ENCODE data around the gene HOXC12. TPM values are rescaled to one million over a fixed set of nuclear protein-coding genes. Genes with fewer than 3 reads are reported as not detected.

The HOXC12 gene
- total RNA-seq, 1 donor from 2014 or later, result not detected

DNA sequence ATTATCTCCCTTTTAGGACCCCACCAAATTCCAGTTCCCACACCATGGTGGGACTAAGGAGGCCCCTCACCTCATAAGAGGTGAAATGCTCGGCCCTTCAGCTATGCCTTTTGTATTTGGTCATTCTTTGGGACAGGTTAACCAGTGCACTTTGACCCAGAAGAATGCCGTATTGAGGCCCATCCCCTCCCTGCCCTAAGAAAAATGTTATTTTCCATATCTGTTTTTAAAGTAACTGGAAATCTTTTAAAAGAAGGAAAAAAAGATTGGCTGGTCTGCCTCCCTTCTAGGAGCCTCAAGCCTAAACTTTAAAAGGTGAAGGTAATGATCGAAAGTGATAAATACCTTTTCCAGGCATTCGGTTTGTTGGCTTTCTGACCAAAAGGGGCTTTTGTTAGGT is 21.8 kb upstream of the HOXC12 start:
- TF ChIP-seq, protein P1, sequence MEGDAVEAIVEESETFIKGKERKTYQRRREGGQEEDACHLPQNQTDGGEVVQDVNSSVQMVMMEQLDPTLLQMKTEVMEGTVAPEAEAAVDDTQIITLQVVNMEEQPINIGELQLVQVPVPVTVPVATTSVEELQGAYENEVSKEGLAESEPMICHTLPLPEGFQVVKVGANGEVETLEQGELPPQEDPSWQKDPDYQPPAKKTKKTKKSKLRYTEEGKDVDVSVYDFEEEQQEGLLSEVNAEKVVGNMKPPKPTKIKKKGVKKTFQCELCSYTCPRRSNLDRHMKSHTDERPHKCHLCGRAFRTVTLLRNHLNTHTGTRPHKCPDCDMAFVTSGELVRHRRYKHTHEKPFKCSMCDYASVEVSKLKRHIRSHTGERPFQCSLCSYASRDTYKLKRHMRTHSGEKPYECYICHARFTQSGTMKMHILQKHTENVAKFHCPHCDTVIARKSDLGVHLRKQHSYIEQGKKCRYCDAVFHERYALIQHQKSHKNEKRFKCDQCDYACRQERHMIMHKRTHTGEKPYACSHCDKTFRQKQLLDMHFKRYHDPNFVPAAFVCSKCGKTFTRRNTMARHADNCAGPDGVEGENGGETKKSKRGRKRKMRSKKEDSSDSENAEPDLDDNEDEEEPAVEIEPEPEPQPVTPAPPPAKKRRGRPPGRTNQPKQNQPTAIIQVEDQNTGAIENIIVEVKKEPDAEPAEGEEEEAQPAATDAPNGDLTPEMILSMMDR (IDR thresholded peaks at IDR 0.05; ENCODE audit: borderline replicate concordance), result no peak
- no peak overlapping the region for H3K4me3 ChIP-seq
- no peaks in the 10 kb centered on the region for H3K9me3 ChIP-seq (replicated peaks)
- no peak overlapping the region for H3K27ac ChIP-seq (replicated peaks)
- no peaks in the 10 kb centered on the region for H3K36me3 ChIP-seq
- DNase-seq, result no peak
- H3K27me3 ChIP-seq (ENCODE audit: low read depth), result peaks cover 100% of the 10 kb centered on the region
- peaks cover 10% of the 10 kb centered on the region for H3K4me1 ChIP-seq
- intact Hi-C loops (cut with micrococcal nuclease), result no loop called here

DNA sequence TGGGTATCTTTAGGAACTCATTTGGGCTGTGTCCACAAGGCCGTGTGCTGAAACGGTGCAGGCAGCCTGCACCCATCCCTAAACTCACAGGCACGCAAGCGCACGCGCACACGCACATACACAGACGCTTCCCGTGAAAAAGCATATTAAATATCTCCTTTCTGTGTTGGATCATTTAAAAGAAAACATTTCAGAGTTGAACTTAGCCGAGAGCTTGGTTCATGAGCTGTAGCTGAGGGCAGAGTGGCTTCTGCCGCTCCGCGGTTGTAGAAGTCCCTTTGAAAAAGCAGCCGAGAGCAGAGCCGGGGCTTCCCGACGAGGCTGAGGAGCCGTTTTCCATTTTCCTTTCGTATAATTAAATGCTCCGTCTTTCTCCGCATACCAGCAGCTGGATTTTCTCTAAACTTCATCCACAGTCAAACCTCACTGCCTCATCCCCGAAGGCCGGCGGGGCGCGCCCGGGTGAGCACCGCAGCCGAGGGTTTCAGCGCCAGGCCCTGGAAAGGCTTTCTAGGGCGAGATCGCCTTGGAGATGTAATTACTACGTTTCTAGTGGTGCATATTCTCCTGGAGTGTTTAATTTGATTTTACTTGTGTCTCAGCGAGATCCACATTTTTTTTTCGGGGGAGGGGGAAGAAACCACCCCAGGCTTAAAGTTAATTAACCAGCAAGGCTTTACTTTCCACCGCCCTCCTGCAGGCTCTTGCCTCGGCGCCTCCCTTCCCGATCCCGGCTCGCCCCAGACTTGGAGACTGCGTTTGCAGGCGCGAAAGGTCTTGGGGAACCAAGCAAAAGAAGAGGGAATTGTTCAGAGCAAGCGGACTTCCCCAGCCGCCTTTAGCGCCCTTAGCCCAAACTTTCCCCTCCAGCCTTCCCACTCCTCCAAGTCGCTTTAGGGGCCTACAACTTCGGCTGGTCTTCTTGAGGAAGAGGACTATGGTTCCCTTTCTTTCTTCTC is 19.0 kb upstream of the HOXC12 start:
- peak overlapping the region; percentile 31 for H3K4me3 ChIP-seq
- H3K4me1 ChIP-seq, result peaks cover 20% of the 10 kb centered on the region
- no peaks in the 10 kb centered on the region for H3K36me3 ChIP-seq
- intact Hi-C loops (cut with micrococcal nuclease), result no loop called here
- H3K27me3 ChIP-seq (ENCODE audit: low read depth), result peaks cover 100% of the 10 kb centered on the region
- TF ChIP-seq, protein P1 (IDR thresholded peaks at IDR 0.05; ENCODE audit: borderline replicate concordance), result no peak
- DNase-seq, result no peak
- no peaks in the 10 kb centered on the region for H3K9me3 ChIP-seq (replicated peaks)
- H3K27ac ChIP-seq (replicated peaks), result no peak overlapping the region

DNA sequence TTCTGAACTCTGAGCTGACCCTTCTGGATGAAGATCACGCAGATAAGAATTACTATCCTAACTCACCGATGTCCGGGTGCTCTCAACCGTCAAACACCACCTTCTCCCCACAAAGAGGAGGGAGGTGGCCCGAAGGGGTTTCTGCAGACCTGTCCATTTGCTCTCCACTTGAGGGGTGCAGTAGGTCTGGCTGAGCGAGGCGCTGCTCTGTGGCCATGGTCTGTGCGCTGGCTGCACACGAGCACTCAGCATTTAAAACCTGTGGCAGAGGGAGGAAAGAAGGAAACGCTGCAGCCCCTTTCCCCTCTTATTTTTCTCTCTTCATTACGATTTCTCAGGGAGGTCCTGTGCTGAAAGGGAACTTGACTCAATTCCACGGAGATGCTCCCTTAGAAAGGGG is 17.6 kb upstream of the HOXC12 start:
- Histone ChIP-seq H3K4me3 (no peak overlapping the region), H3K27me3 (ENCODE audit: low read depth) (peaks cover 100% of the 10 kb centered on the region), H3K36me3 (no peaks in the 10 kb centered on the region), H3K27ac (replicated peaks) (no peak overlapping the region), H3K4me1 (peaks cover 20% of the 10 kb centered on the region), H3K9me3 (replicated peaks) (no peaks in the 10 kb centered on the region)
- no peak for DNase-seq
- intact Hi-C loops (cut with micrococcal nuclease), result no loop called here
- TF ChIP-seq, protein P1 (IDR thresholded peaks at IDR 0.05; ENCODE audit: borderline replicate concordance), result no peak

DNA sequence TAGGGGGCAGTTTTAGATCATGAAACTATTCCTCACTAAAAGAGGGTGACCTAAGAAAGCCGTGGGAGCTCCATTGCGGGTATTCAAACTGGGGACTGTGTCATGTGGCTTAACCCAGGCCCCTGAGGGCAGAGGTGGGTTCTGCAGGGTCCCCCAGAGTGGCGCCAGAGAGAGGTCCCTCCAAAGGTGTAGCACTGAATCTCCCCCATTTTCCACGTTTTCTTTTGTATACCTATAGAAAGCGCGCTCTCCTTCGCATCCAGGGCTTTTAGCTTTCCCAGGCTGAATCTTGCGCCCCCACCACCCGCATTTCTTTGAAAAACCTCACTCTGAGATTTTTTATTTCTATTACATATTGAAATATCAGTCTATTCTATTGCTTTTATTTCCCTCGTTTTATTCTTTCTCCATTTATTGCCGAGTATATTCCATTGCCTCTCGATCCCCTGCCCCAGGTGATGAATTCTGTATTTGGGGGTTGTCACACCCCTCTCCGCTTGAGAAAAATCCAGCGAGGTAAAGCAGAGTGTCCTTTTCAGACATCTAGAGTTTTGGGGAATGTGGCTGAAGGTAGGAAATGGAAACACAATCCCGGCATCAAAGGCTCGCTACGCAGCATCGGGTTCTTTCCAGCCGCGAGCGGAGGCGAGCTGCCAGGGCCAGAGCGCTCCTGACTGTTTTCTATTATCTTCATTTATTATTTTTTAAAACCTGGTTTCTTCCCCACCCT is 16.9 kb upstream of the HOXC12 start:
- Histone ChIP-seq H3K4me3 (no peak overlapping the region), H3K27me3 (ENCODE audit: low read depth) (peaks cover 100% of the 10 kb centered on the region), H3K9me3 (replicated peaks) (no peaks in the 10 kb centered on the region), H3K27ac (replicated peaks) (no peak overlapping the region), H3K36me3 (no peaks in the 10 kb centered on the region), H3K4me1 (peaks cover 20% of the 10 kb centered on the region)
- DNase-seq, result no peak
- TF ChIP-seq, protein P1 (IDR thresholded peaks at IDR 0.05; ENCODE audit: borderline replicate concordance), result no peak
- intact Hi-C loops (cut with micrococcal nuclease), result no loop called here

DNA sequence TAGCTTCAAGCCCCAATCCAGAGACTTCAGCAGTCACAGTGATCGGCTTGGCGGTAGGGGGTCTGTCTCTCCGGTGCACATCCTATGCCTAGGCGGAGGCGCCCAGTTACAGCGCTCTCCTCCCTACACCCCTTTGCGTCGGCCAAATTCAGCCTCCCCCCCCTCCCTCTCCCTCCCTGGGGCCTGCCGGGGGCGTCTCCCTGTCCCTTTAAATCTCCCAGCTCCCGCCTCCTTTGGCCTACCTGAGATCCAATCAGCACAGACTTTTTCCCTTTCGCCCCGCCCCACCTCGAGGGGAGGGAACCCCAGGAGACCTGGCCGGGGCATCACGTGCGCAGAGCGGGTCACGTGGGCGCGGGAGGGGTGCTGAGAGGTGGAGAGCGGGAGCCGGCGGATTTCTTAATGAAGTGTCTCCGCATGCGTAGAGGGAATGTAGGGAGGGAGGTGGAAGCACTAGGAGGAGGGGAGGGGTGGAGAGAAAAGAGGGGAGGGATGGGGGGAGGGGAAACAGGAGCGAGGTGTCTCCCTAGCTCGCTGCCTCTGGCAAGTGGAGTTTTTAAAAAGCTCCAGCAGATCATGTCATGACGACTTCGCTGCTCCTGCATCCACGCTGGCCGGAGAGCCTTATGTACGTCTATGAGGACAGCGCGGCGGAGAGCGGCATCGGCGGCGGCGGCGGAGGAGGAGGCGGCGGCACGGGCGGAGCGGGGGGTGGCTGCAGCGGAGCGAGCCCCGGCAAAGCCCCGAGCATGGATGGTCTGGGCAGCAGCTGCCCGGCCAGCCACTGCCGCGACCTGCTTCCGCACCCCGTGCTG is 16.2 kb upstream of the HOXC12 start, which contains the start of gene HOXC13:
Gene HOXC13 (plus strand): TSS at position 506 of the 815 bp plus-strand sequence. CDS start 76 bp downstream, at position 582.
- intact Hi-C loops (cut with micrococcal nuclease), result no loop called here
- TF ChIP-seq, protein P1 (IDR thresholded peaks at IDR 0.05; ENCODE audit: borderline replicate concordance), result no peak

More for the DNA sequence above, 16.2 kb upstream of the HOXC12 start, which contains the start of gene HOXC13:
- H3K27ac ChIP-seq (replicated peaks), result no peak within 1 kb of the TSS
- peaks cover 20% of the 10 kb centered on the region for H3K4me1 ChIP-seq
- peak within 1 kb of the TSS; percentile 19 for H3K4me3 ChIP-seq
- no peaks in the 10 kb centered on the region for H3K36me3 ChIP-seq
- H3K27me3 ChIP-seq (ENCODE audit: low read depth), result peaks cover 100% of the 10 kb centered on the region
- no peaks in the 10 kb centered on the region for H3K9me3 ChIP-seq (replicated peaks)
- no peak for DNase-seq

Data from left ventricle myocardium inferior (tissue), 1 donor.